ENCODE results near the gene MYPOP. TPM values are rescaled to one million over a fixed set of nuclear protein-coding genes. Genes with fewer than 3 reads are reported as not detected.
A peak's percentile ranks its signal among the peaks of the same experiment; 100 is the strongest.

The MYPOP gene
- total and polyA plus RNA-seq, 2 of the 13 experiments (the other 11 are each of a cell fraction or from before 2014, with no cell fraction given), result 2.3 to 2.7 TPM

GRCh38 chr19:45886427-45887199, 15.8 kb downstream of the MYPOP start (continued):
- TF ChIP-seq, protein P1, sequence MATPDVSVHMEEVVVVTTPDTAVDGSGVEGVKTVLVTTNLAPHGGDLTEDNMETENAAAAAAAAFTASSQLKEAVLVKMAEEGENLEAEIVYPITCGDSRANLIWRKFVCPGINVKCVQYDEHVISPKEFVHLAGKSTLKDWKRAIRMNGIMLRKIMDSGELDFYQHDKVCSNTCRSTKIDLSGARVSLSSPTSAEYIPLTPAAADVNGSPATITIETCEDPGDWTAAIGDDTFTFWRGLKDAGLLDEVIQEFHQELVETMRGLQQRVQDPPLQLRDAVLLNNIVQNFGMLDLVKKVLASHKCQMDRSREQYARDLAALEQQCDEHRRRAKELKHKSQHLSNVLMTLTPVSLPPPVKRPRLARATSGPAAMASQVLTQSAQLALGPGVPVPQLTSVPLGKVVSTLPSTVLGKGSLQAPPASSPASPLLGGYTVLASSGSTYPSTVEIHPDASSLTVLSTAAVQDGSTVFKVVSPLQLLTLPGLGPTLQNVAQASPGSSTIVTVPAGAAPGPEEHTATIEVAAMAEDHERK (CRISPR knock-in tag; IDR thresholded peaks at IDR 0.05; ENCODE audit: low read depth), result no peak
- TF ChIP-seq SNAPC5 (CRISPR knock-in tag; IDR thresholded peaks at IDR 0.05; ENCODE audit: borderline replicate concordance) (no peak; the same call in 1 of the 2 replicates), ZSCAN20 (CRISPR knock-in tag; IDR thresholded peaks at IDR 0.05; ENCODE audit: borderline replicate concordance) (no peak), CC2D1A (CRISPR knock-in tag; IDR thresholded peaks at IDR 0.05) (no peak), ZNF747 (CRISPR knock-in tag; IDR thresholded peaks at IDR 0.05; ENCODE audit: borderline replicate concordance) (no peak), TFDP2 (CRISPR knock-in tag; IDR thresholded peaks at IDR 0.05) (peak; percentile 47; the same call in 1 of the 2 replicates), SOX6 (IDR thresholded peaks at IDR 0.05) (no peak), SOX6 (CRISPR knock-in tag; IDR thresholded peaks at IDR 0.05) (no peak; the same call in 1 of the 2 replicates), ZNF383 (CRISPR knock-in tag; IDR thresholded peaks at IDR 0.05; ENCODE audit: borderline replicate concordance) (no peak), ZNF251 (CRISPR knock-in tag; IDR thresholded peaks at IDR 0.05) (no peak), POLR2AphosphoS5 (IDR thresholded peaks at IDR 0.05; ENCODE audit: low read depth, low read length) (peak; percentile 63), SRSF9 (IDR thresholded peaks at IDR 0.05; ENCODE audit: borderline replicate concordance, insufficient read depth, low read depth, low read length, poor library complexity, severe bottlenecking) (no peak), ZNF749 (CRISPR knock-in tag; IDR thresholded peaks at IDR 0.05; ENCODE audit: borderline replicate concordance) (no peak), WIZ (CRISPR knock-in tag; IDR thresholded peaks at IDR 0.05) (no peak), FIP1L1 (IDR thresholded peaks at IDR 0.05; ENCODE audit: borderline replicate concordance, insufficient read depth, low read depth, low read length) (0 out of 2 replicates have a peak, but pooled peaks have one; percentile 3), JARID2 (CRISPR knock-in tag; IDR thresholded peaks at IDR 0.05; ENCODE audit: insufficient replicate concordance) (no peak), ZNF577 (CRISPR knock-in tag; IDR thresholded peaks at IDR 0.05; ENCODE audit: borderline replicate concordance, low read depth) (no peak), PAF1 (CRISPR knock-in tag; IDR thresholded peaks at IDR 0.05) (0 out of 2 replicates have a peak, but pooled peaks have one; percentile 76)
- TF ChIP-seq, protein P2, sequence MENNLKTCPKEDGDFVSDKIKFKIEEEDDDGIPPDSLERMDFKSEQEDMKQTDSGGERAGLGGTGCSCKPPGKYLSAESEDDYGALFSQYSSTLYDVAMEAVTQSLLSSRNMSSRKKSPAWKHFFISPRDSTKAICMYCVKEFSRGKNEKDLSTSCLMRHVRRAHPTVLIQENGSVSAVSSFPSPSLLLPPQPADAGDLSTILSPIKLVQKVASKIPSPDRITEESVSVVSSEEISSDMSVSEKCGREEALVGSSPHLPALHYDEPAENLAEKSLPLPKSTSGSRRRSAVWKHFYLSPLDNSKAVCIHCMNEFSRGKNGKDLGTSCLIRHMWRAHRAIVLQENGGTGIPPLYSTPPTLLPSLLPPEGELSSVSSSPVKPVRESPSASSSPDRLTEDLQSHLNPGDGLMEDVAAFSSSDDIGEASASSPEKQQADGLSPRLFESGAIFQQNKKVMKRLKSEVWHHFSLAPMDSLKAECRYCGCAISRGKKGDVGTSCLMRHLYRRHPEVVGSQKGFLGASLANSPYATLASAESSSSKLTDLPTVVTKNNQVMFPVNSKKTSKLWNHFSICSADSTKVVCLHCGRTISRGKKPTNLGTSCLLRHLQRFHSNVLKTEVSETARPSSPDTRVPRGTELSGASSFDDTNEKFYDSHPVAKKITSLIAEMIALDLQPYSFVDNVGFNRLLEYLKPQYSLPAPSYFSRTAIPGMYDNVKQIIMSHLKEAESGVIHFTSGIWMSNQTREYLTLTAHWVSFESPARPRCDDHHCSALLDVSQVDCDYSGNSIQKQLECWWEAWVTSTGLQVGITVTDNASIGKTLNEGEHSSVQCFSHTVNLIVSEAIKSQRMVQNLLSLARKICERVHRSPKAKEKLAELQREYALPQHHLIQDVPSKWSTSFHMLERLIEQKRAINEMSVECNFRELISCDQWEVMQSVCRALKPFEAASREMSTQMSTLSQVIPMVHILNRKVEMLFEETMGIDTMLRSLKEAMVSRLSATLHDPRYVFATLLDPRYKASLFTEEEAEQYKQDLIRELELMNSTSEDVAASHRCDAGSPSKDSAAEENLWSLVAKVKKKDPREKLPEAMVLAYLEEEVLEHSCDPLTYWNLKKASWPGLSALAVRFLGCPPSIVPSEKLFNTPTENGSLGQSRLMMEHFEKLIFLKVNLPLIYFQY (CRISPR knock-in tag; IDR thresholded peaks at IDR 0.05; ENCODE audit: borderline replicate concordance), result no peak
- TF ChIP-seq, protein P3, sequence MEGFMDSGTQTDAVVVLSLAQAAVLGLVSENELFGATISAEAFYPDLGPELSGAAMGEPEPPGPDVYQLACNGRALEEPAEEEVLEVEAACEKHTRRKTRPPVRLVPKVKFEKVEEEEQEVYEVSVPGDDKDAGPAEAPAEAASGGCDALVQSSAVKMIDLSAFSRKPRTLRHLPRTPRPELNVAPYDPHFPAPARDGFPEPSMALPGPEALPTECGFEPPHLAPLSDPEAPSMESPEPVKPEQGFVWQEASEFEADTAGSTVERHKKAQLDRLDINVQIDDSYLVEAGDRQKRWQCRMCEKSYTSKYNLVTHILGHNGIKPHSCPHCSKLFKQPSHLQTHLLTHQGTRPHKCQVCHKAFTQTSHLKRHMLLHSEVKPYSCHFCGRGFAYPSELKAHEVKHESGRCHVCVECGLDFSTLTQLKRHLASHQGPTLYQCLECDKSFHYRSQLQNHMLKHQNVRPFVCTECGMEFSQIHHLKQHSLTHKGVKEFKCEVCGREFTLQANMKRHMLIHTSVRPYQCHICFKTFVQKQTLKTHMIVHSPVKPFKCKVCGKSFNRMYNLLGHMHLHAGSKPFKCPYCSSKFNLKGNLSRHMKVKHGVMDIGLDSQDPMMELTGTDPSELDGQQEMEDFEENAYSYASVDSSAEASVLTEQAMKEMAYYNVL (CRISPR knock-in tag; IDR thresholded peaks at IDR 0.05; ENCODE audit: borderline replicate concordance), result no peak
